ENCODE data around the gene CCDC157.

- TF ChIP-seq CTCF (IDR thresholded peaks at IDR 0.05) (no peak), POLR2AphosphoS5 (IDR thresholded peaks at IDR 0.05; ENCODE audit: insufficient read depth in 1 of 2, low read depth in 1 of 2) (no peak)
Observed at GRCh38 chr22:30351226-30351625, 5.6 kb upstream of the CCDC157 start.
